GM18909 (cell line): Measurements from ENCODE around the gene BIN1.
A peak's percentile ranks its signal among the peaks of the same experiment; 100 is the strongest.

ENCODE experiments used
- ATAC-seq: cut with Tn5 transposase; IDR thresholded peaks from one replicate; pipeline ENCODE4 v1.9.1; 2021; ENCODE audit warnings: mild to moderate bottlenecking; ENCODE audit not compliant: unreplicated experiment, poor library complexity

Gene BIN1, protein sequence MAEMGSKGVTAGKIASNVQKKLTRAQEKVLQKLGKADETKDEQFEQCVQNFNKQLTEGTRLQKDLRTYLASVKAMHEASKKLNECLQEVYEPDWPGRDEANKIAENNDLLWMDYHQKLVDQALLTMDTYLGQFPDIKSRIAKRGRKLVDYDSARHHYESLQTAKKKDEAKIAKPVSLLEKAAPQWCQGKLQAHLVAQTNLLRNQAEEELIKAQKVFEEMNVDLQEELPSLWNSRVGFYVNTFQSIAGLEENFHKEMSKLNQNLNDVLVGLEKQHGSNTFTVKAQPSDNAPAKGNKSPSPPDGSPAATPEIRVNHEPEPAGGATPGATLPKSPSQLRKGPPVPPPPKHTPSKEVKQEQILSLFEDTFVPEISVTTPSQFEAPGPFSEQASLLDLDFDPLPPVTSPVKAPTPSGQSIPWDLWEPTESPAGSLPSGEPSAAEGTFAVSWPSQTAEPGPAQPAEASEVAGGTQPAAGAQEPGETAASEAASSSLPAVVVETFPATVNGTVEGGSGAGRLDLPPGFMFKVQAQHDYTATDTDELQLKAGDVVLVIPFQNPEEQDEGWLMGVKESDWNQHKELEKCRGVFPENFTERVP

DNA sequence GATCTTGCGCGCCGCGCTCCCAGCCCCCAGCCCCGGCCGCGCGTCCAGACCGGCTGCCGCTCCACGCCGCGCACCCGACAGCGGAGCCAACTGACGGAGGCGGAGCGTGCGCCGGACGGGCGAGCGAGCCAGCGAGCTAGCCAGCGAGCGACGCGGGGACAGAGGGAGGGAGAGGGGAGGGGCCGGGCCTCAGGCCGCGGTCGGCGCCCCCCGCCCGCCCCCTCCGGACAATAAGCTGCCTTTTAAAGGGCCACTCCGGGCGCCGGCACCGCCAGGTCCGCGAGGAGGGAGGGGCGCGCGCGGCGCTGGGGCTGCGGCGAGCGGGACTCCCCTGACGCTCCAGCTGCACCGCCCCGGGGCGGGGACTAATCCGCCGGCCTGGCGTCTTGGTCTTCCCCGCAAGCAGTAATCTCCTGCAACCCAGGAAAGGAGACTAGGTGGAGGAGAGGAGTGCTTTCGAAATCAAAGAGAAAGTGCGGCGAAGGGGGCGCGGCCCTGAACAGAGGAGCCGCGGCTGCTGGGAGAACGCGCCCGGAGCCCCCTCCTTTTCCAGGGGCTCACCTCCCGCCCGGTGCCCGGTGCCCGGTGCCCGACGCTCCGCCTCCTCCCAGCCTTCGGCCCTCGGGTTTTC lies at the start of gene BIN1:
Gene BIN1, minus strand, starts transcription at position 164 of the 631 bp plus-strand sequence. CDS start 211 bp downstream, outside the sequence.
- peak; percentile 88 for ATAC-seq

DNA sequence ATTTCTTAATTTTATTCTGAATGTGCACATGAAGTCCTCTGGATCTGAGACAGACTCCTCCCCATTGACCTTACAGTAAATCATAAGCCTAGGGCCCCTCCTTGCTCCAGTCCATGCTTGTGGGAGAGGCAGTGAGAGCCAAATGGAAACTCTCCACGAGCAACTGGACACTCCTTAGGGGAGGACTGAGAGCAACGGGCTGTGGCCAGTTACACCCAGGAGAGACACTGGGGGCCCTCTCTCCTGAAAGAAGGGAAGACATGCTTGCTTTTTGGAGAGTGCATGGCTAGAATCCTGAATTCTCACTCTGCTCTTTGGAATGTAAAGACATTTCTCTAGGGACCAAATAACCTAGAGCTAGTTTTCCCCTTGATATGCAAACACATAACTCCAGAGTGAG lies 49.0 kb upstream of the BIN1 start:
- no peak for ATAC-seq

DNA sequence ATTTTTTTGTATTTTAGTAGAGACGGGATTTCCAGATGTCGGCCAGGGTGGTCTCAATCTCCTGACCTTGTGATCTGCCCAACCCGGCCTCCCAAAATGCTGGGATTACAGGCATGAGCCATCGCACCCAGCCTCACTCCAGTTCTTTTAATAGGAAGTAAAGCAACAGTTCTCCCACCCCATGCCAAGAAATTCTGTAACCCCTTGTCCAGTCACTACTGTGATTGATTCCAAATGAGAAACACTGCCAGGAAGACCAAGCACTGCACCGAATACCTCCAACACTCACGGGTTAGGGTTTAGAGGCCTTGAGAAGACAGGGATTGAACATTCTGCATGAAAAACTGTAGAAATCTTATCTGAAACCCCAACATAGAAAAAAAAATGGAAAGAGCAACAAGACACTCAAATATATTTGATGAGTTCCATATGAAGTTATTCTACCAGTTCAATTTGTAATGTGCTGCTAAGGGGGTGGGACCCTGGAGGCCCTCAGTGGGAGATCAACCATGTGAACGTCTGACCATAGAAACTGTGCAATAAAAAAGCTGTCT lies 48.2 kb upstream of the BIN1 start:
- ATAC-seq: no peak

DNA sequence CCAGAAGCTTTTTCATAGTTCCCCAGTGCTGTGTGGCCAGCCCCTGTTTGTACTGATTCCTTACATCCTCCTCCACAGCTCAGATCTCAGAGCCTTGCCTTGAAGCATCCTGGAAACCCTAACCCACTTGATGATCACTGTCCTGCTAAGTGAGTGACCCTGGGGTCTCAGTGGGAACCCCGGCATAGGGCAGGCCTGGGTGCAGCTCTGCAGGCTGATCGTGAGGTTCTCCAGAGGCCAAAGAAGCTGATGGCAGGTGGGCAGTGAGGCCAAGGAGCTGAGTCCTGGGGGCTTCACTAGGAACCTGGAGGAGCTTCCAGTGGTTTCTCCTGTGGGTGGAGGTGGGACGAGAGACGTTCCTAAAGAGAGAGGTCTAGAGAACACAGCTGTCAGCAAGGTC lies 47.4 kb upstream of the BIN1 start:
- ATAC-seq: no peak

DNA sequence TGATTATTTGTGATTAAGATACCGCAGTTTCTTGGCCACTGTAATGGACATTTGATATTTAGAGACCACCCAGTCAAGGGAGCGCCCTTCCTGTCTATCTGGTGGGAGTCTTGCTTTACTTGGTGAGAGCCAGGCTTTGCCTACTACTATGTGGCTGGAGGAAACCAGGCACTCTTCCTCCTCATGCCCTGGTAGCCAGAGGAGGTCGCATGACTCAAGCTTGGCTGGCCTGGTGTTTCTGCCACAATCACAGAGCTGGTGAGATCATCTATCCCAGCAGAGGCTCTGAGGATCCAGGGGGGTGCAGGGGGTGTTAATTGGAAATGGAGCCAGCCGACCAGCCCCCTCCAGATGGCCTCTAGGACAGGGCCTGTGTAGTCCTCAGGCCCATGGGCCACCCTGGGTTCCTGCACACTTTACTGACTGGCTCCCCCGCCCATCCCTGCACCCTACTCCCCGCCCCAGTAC lies 46.8 kb upstream of the BIN1 start:
- no peak for ATAC-seq

DNA sequence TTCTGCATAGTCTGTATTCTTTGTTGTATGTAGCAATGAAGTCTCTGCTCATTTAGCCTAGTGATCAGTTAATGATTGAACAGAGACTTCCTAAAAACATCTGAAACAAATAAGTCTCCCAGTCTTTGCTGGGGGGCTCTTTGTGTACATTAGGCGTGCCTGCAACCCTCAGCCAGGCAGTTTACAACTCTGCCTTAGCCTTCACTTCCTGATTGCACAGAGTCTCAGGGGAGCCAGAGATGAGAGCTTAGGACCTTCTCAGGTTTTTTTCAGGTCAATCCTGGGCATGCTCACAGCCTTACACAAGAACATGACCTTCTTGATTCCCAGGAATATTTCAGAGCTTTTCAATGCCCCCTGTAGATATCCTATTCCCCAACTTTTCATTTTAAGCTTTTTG lies 44.0 kb upstream of the BIN1 start:
- ATAC-seq: no peak

DNA sequence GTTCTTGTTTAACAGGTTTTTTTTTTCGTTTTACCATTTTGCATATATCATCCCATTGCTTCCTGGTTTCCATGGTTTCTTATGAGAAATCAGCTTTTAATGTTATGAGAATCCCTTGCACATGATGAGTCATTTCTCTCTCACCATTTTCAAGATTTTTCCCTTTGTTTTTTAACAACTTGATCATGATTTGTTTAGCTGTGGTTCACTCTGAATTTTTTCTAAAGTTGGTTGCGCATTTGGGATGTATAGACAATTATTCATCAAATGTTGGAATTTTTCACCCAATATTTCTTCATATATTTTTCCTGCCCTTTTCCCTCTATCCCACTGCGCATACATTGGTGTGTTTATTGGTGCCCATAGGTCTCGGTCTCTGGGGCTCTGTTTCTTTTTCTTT lies 42.4 kb upstream of the BIN1 start:
- no peak for ATAC-seq

DNA sequence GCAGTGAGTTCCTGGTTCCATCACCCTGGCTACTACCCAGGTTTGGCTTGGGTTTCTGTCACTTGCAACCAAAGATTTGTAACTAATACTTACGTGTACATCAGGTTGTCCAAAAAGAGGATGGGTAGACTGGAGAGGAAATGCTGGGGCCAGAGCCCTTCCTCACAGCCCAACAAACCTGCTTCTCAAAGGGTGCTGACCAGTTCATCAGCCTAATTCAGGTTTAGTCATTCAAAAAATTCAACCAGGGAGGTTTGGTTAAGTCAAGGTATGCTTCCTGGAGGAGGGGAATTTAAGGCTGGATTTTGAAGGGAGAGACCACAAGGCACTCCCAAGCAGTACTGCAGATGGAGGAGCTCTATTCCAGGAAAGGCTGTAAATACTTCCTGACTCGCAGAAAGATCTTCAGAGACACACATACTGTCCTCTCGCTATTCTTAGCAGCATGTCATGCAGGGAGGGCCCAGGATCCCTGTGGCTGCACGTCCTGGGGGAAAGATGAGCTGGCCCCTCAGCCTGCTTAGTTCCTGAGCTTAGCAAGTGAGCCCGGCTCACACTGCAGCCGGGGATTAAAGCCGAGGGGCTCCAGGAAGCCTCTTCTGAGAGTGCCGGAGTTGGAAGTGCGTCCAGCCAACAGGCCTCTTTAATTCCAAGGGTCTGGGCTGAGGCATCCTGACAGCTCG lies 40.0 kb upstream of the BIN1 start:
- ATAC-seq: no peak

DNA sequence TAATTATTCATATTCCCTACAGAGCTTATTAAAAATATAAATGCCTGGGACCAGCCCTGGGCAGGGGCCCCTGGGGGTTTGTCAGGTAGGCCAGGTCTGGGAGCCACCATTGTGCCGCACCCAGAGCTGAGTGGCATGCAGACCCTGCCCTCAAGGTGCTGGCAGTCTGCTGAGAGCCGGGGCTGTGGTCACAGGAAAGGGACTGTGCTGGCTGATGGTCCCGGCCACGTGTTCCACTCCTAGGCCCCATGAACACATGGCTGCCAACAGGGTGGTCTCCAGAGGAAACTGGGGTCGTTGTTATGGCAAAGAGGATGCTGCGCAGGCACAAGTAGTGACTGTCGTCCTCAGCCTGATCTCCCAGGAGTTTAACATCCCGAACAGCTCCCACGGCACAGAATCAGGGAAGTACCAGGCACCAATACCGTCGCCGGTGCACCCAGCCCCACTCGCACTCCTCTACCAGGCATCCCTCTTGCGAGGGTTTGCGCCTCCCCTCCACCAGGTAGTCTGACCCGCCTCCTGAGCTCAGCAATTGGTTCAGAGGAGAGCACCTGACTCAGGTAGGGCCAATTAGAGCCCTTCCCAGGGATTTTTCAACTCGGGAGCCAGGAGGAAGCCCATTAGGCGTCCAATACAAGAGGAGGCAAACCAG lies 39.2 kb upstream of the BIN1 start:
- ATAC-seq: no peak

DNA sequence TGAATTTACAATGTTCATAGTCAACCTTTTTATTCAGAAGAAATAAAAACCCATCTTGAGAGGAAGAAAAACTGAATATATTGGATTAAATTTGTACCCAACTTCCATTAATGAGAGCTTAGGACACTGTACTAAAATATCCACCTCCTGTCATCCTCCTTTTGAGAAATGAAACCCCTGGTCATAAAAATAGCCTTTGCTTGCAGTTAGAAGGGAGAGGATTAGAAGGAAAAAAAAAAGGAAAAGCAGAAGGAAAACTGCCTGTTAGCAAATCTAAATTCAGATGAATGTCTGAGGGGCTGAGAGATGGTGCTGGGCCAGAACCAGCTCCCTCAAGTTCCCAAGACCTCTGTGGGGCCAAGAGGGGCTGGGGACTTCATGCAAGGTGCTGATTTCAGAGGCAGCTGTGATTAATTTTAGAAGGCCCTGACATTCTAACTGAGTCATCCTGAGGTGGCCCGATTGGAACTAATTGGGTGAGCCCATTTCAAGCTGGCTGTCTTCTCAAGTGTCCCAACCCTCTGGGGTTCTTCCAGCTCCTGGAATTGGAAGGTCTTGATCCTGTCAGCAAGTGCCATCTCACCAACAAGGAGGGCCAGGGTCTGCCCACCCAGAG lies 38.4 kb upstream of the BIN1 start:
- ATAC-seq: no peak

DNA sequence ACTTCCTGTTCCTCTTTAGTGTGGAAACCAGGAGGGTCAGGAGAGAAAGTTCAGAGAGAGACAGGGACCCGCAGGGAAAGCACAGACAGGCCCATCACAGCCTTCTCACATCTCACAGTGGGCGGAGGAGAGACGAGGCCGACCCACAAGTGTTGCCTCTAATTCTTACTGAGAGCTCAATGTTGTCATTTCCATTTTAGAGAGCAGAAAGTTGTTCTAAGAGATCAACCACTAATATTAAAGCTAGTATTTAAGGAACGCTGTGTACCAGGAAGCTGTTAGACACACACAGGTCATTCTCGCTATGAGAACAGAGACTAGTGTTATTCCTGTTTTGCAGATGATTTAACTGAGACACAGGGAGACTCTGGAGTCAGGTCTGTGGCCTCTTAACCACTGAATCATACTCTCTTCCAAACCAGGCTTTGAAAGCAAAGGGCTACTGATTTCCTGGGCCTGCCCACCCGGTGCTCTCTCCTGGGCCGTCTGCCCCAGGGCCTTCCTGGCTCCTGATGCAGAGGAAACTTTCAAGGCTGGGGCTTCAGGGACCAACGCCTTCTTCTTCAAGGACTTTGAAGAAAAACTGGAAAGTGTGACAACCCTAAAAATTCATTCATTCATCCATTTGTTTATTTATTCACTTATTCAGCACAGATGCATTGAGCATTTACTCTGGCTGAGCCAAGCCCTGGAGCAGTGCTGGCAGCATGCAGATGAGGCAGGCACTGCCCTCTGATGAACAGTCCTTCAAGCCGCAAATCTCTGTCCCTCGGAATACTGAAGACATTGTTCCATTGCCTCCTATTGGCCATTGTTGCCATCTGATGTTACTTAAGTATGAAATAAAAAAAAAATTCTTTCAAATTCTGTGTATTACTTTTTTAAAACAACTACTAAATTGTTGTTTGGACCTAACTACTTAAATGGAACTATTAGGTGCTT lies 37.2 kb upstream of the BIN1 start:
- ATAC-seq: no peak

DNA sequence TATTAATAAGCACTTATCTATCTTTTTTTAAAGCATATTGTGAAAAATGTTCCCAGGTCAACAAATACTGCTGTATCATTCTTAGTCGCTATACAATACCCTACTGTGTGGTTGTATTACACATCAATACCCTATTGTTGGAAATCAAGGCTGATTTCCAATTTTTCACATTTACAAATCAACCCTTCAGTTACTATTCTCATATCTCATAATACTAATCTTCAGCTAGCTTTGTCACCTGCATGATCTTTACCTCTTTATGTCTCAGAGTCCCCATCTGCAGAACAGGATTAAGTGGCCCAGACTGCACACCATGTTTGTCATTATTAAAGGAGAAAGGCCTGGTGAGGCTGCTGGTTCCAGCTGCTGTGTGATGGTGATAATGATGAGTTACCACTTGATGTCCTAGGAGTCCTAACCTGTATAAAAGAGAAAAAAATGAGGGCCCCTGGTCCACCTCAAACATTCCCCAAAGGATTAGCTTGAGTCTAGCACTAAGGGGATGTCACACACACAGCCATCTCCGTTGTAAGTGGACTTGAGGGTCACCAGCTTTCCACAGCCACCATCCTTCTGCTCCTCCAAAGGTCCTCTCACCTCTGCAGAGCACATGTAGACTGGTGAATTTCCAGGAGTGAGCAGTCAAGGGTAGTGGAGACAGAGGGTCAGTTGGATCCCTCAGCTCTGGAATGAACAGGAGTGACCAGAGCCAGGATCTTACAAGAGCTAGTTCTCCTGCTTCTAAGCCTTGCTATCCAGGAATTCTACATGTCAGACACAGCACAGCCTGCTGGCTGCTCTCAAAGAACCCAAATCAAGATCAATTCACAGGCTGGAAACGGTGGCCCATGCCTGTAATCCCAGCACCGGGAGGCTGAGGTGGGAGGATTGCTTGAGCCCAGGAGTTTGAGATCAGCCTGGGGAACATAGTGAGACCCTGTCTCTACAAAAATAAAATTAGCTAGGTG lies 36.0 kb upstream of the BIN1 start:
- no peak for ATAC-seq

DNA sequence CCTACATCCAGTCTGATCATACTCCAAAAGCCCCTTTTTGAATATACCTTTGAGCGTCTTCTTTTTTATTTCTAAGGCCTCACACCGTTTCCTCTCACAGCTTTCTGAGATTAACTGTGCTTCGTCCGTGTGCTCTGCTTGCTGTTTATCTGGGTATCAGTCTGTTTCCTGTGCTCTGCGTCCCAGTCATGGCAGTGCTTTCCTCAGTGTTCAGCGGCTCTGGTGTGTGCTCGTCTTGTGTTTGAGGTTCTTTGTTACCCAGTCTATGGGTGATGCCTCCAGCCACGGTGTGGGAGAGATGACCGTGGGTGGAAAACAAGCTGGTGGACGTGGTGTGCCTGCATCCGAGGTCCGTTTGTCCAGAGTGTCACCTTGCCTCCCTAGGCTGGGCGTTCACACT lies 33.6 kb upstream of the BIN1 start:
- ATAC-seq: no peak

DNA sequence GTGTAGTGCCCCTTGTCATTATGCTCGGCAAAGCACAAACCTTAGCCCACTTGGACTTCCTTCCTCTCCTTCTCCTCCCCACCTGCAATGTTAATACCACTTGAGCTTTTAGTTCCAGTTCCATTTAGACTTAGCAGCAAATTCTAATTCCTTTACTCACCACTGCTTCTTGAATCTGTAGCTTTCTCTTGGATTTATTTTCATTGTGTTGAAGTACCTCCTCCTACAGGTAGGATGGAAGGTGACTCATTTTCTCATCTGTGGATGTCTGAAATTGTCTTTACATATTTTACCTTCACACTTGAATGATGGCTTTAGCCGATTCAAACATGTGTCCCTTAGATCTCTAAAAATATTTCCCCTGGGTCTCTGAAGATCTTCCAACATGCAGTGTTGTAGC lies 32.8 kb upstream of the BIN1 start:
- no peak for ATAC-seq

DNA sequence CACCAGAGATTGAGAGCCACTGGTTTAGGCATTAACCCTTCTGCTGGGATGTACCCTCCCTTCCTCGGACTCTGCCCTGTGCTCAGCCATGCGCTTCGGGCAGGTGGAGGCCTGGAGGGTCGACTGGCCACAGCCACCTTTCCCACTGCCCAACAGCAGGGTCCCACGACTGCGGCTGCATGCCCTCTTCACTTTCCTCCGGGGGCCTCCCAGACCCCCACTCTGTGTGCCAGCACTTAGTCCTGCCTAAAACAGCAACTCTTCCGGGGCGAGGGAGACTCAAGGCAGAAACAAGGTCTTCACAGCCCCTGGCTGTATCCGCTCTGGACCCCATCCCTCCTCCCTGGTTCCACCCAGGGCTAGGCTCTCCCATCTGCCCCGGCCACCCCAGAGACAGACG lies 31.3 kb upstream of the BIN1 start:
- no peak for ATAC-seq

DNA sequence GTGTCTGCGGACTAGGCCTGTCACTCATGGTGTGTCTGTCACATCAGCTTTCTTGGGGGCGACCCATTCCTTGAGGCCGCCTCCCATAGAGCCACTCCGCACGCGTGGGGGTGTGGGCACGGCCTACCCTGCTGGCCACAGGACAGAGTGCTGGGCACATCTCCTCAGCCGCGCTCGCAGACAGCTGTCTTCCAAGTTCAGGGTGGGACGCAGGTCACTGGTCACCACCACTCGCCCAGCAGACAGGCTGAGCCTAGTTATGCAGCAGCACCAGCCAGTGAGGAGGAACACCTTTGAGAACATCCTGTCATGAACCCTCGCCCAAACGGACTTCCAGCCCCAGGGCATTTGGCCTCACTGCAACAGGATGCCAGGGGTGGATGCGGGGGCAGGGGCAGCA lies 30.8 kb upstream of the BIN1 start:
- ATAC-seq: no peak

DNA sequence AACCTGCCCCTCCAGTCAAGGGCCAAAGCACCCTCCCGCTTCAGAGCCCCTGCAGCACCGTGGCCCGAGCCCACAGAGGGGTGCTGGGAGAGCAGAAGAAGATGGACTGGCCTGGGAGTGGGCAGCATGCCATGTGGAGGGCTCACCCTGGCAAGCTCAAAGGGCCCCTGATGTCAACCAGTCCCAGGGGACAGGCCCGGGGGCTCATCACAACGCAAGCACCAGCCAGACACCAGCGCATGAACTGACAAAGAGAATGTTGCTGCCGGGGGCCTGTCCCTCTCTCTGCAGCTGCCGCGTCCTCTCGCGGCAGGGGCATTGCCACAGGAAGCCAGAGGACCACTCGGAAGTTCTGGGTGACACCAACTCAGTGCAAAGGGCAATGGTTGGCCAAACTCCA lies 30.3 kb upstream of the BIN1 start:
- ATAC-seq: no peak
